Endothelial cell (in vitro differentiated cells): ENCODE results near the gene CRIP1. TPM values are rescaled to one million over a fixed set of nuclear protein-coding genes. Genes with fewer than 3 reads are reported as not detected.

Experiments
- DNase-seq: peaks from one replicate; pipeline ENCODE4 v3.0.0; 2021; ENCODE audit warnings: low spot score
- H3K27ac Mint-ChIP-seq: one replicate; pipeline ENCODE4 v1.8.0; 2021; ENCODE audit warnings: mixed read lengths, inconsistent platforms; ENCODE audit not compliant: unreplicated experiment
- H3K27me3 Mint-ChIP-seq: one replicate; pipeline ENCODE4 v1.8.0; 2021; ENCODE audit warnings: mild to moderate bottlenecking, moderate library complexity, mixed read lengths, inconsistent platforms; ENCODE audit not compliant: unreplicated experiment
- H3K36me3 Mint-ChIP-seq: one replicate; pipeline ENCODE4 v1.8.0; 2021; ENCODE audit warnings: mild to moderate bottlenecking, low read depth, mixed read lengths, inconsistent platforms; ENCODE audit not compliant: unreplicated experiment
- H3K4me1 Mint-ChIP-seq: one replicate; pipeline ENCODE4 v1.8.0; 2021; ENCODE audit warnings: mild to moderate bottlenecking, mixed read lengths, inconsistent platforms; ENCODE audit not compliant: unreplicated experiment
- H3K4me3 Mint-ChIP-seq: one replicate; pipeline ENCODE4 v1.8.0; 2021; ENCODE audit warnings: mild to moderate bottlenecking, mixed read lengths, inconsistent platforms; ENCODE audit not compliant: unreplicated experiment
- H3K9me3 Mint-ChIP-seq: one replicate; pipeline ENCODE4 v1.8.0; 2021; ENCODE audit warnings: mixed read lengths, inconsistent platforms; ENCODE audit not compliant: unreplicated experiment
- total RNA-seq: library from RNA; stranded (reverse); fragmentation: NEBNext Ultra II Directional; extraction: Animal tissue kit (Norgen Biotek cat#: 25700); gene quantifications from one replicate; pipeline ENCODE4 v1.2.1, GENCODE V29; 2021; ENCODE audit not compliant: unreplicated experiment
- TF ChIP-seq, protein P1 (sequence below): fragments of 200-600 bp; sonication (generic); IDR thresholded peaks from one replicate; pipeline ENCODE4 v1.5.0; 2021; ENCODE audit warnings: antibody characterized with exemption; ENCODE audit not compliant: unreplicated experiment

CRIP1 gene
- total RNA-seq, 1 donor from 2014 or later = 2.5 TPM

DNA sequence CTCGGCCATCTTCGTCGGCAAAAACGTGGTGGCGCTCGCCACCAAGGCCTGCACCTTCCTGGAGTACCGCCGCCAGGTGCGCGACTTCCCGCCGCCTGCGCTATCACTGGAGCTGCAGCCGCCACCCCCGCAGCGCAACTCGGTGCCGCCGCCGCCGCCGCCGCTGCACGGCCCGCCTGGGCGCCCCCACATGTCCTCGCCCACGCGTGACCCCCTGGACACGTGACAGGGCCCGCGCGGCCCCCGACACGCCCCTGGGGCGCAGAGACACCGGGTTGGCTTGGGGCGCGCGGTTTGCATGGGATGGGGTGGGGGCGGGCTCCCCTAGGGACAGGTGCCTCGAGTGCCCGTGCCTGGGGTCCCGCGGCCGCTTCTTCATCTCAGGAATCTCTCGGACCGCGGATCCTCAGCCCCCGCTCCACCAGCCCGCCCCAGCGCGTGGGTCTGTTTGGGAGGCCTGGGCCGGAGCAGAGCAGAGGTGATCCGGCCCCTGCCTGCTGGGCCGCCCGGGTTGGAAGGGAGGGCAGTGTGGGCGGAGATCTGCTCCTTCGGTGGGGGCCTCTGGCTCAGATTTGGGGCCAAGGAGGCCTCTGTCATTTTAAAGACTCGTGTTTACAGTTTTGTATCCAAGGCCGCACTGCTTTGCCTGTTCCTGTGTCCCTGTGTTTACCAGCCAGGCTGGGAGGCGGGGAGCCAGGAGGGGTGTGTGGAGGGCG lies 43.0 kb downstream of the CRIP1 start:
- Mint-ChIP-seq H3K4me3 (no peak overlapping the region), H3K27me3 (peaks cover 18% of the 10 kb centered on the region), H3K4me1 (no peaks in the 10 kb centered on the region), H3K36me3 (no peaks in the 10 kb centered on the region), H3K9me3 (no peaks in the 10 kb centered on the region), H3K27ac (no peak overlapping the region)
- TF ChIP-seq, protein P1, sequence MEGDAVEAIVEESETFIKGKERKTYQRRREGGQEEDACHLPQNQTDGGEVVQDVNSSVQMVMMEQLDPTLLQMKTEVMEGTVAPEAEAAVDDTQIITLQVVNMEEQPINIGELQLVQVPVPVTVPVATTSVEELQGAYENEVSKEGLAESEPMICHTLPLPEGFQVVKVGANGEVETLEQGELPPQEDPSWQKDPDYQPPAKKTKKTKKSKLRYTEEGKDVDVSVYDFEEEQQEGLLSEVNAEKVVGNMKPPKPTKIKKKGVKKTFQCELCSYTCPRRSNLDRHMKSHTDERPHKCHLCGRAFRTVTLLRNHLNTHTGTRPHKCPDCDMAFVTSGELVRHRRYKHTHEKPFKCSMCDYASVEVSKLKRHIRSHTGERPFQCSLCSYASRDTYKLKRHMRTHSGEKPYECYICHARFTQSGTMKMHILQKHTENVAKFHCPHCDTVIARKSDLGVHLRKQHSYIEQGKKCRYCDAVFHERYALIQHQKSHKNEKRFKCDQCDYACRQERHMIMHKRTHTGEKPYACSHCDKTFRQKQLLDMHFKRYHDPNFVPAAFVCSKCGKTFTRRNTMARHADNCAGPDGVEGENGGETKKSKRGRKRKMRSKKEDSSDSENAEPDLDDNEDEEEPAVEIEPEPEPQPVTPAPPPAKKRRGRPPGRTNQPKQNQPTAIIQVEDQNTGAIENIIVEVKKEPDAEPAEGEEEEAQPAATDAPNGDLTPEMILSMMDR = no peak
- no peak for DNase-seq

DNA sequence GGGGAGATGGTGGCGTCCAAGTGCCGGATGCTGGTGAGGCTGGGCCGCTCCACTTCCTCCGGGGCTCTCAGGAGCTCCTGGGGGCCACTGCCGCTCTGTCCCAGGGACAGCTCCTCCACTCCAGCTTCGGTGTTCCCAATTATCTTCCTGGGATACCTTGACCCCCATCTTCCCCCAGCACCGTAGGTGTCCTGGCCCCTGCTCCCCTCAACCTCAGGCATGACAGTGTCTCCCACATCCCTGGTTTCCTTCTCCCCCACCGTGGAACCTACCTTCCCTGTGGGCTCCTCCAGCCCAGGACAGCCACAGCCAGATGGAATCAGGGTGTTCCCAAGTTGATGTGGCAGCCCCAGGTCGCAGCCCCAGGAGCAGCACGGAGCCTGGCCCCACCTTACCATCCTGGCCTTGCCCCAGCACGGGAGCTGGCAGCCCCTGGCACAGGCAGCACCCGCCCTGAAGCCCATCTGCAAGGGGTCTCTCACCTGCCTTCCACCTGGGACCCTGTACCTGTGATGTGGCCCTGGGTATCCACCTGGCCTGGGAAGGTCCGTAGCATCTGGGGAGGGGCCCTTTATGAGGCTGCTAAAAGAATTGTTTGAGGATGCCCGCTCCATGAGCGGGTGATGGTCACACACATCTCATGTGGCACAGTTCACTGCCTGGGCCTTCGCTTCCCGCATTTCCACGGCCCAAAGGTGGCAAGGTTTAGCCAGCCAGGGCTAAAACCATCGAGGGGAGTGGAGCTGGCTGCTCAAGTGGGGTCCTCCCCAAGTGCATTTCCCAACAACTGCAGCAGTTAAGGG lies 43.8 kb downstream of the CRIP1 start:
- no peak overlapping the region for H3K27ac Mint-ChIP-seq
- TF ChIP-seq, protein P1 = no peak
- H3K27me3 Mint-ChIP-seq = peaks cover 20% of the 10 kb centered on the region
- H3K36me3 Mint-ChIP-seq = no peaks in the 10 kb centered on the region
- H3K4me1 Mint-ChIP-seq = no peaks in the 10 kb centered on the region
- no peaks in the 10 kb centered on the region for H3K9me3 Mint-ChIP-seq
- DNase-seq = no peak
- no peak overlapping the region for H3K4me3 Mint-ChIP-seq

DNA sequence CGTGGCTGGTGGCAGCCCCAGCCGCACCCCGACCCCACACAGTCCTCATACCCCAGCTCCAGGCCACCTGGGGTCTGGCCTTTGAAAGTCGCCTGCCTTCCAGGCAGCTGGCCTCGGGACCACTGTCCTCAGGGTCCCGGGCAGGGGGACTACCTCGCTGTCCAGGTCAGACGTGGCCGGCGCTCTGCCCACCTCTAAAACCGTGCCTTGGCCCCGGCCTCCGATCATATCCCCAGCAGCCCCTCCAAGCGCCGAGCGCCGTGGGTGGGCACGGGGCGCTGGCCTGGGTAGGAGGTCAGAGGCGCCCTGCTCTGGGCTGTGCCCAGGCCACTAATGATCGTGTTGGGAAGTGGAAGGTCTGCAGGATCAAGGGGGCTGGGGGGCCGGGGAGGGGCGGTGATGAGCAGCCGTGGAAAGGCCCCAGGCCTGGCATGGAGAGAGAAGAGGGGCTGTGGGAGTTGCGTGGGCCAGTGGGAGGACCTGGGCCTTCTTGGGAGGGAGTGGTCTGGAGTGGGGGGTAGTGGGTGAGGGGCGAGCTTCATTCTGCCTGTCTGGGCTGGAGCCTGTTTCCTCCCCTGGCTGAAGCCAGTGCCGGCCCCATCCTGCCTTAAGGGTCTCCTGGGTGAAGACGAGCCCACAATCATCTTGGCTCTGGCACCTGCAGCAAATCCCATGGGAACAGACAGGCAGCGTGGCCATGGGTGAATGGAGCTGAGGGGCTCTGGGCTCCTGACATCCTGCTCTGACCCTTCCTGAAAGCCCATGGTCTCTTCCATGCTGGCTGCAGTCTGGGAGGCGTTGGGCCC lies 44.6 kb downstream of the CRIP1 start:
- peaks cover 17% of the 10 kb centered on the region for H3K27me3 Mint-ChIP-seq
- DNase-seq = no peak
- H3K4me1 Mint-ChIP-seq = no peaks in the 10 kb centered on the region
- no peaks in the 10 kb centered on the region for H3K36me3 Mint-ChIP-seq
- TF ChIP-seq, protein P1 = no peak
- H3K9me3 Mint-ChIP-seq = no peaks in the 10 kb centered on the region
- no peak overlapping the region for H3K27ac Mint-ChIP-seq
- H3K4me3 Mint-ChIP-seq = no peak overlapping the region

DNA sequence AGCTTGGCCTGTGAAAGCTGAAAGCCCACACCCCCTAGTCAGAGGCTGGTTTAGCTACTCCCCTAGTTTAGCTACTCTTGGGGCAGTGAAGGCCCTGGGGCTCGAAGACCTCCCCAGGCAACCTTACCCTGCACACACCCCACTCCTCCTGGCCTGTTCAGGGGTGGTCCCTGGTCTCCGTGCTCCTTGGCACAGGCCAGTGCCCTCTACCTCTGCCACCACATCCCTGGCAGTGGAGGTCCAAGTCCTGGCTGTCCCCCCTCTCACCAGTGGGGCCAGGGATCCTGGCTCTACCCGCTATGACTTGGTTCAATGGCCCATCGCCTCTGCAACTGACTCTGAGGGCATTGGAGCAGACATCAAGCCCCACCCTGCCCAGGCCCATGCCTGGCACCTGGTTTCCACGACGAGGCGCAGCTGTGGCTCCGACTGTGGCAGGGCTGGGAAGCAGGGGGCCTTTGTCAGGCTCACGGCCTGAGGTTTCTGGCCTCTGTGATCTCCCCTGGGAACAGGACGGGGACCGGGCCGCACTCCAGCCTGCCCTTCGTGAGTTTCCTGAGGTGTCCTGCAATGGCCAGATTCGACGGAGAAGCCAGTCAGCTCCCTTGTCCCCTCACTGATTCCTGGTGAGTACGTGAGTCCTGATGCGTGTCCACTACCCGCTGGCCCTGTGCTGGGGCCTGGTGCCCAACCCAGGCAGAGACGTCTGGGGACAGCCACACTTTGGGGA lies 45.4 kb downstream of the CRIP1 start:
- no peak overlapping the region for H3K27ac Mint-ChIP-seq
- H3K9me3 Mint-ChIP-seq = no peaks in the 10 kb centered on the region
- peaks cover 4% of the 10 kb centered on the region for H3K36me3 Mint-ChIP-seq
- H3K4me3 Mint-ChIP-seq = no peak overlapping the region
- peaks cover 21% of the 10 kb centered on the region for H3K27me3 Mint-ChIP-seq
- H3K4me1 Mint-ChIP-seq = no peaks in the 10 kb centered on the region
- TF ChIP-seq, protein P1 = no peak
- no peak for DNase-seq
